ENCODE results near the gene TMEM161A.

The TMEM161A gene

GRCh38 chr19:19098084-19098702 is 40.1 kb downstream of the TMEM161A start:
- DNase-seq (ENCODE audit: low read depth in 2 of 2) = no peak

- DNase-seq (ENCODE audit: low read depth in 2 of 2) = no peak
Measured at GRCh38 chr19:19096641-19097627, 41.3 kb downstream of the TMEM161A start.

DNA sequence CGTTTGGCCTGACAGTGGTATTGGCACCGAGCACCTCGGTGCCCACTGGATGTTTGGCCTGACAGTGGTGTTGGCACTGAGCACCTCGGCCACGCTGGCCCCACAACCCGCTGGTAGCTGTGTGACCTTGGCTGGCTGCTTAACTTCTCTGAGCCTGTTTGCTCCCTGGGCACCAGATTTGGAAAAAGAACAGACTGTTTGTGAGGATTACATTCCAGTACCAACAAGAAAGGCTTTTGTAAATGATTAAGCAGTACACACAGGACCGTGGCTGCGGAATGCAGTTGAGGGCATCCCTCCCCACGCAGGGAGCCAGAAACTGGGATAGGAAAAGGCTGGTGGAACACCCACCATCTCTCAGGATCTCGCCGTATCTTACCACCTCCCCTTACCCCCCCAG is 42.6 kb downstream of the TMEM161A start:
- DNase-seq (ENCODE audit: low read depth in 2 of 2) = no peak

DNA sequence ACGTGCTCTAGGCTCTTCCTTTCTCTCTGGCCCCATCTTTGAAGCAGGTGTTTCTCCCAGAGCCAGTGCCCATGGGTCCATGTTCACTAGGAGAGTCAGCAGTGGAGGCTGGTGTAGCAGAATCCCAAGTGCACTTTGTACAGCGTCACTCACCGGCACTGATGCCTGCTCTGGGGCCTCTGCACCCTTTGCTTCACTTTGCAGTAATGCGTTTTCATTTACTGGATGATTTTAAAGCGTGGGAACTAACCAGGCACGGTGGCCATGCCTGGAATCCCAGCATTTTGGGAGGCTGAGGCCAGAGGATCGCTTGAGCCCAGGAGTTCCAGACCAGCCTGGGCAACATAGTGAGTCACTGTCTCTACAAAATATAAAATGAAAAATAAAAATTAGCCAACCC is 43.8 kb downstream of the TMEM161A start:
- DNase-seq (ENCODE audit: low read depth in 2 of 2) = no peak

- no peak for DNase-seq (ENCODE audit: low read depth in 2 of 2)
Measured at GRCh38 chr19:19087676-19088075, 50.6 kb downstream of the TMEM161A start.

- no peak for DNase-seq (ENCODE audit: low read depth in 2 of 2)
Measured at GRCh38 chr19:19083413-19084178, 54.7 kb downstream of the TMEM161A start.

- no peak for DNase-seq (ENCODE audit: low read depth in 2 of 2)
Measured at GRCh38 chr19:19081642-19082151, 56.6 kb downstream of the TMEM161A start.

GRCh38 chr19:19079571-19079970 is 58.7 kb downstream of the TMEM161A start:
- DNase-seq (ENCODE audit: low read depth in 2 of 2) = no peak

DNA sequence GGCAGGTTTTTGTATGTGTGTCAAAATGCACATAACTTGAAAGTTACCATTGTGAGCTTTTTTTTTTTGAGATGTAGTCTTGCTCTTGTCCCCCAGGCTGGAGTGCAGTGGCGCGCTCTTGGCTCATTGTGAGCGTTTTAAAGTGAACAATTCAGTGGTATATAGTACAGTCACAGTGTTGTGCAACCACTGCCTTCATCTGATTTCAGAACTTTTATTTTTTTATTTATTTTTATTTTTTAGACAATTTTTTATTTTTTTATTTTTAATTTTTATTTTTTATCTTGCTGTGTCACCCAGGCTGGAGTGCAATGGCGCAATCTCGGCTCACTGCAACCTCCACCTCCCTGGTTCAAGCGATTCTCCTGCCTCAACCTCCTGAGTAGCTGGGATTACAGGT is 59.5 kb downstream of the TMEM161A start:
- DNase-seq (ENCODE audit: low read depth in 2 of 2) = no peak

DNA sequence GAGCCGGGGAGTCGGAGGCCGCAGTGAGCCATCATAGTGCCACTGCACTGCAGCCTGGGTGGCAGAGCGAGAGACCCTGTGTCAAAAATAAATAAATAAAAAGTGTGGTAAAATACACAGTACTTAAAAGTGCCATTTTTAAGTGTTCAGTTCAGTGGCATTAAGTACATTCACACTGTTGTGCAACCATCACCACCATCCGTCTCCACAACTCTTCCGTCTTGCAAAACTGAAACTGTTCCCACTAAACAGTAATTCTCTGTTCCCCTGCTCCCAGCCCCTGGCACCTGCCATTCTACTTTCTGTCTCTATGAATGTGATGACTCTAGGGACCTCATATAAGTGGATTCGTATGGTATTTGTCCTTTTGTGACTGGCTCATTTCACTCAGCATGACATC is 61.2 kb downstream of the TMEM161A start:
- no peak for DNase-seq (ENCODE audit: low read depth in 2 of 2)

- DNase-seq (ENCODE audit: low read depth in 2 of 2) = no peak
Measured at GRCh38 chr19:19076476-19076875, 61.8 kb downstream of the TMEM161A start.

DNA sequence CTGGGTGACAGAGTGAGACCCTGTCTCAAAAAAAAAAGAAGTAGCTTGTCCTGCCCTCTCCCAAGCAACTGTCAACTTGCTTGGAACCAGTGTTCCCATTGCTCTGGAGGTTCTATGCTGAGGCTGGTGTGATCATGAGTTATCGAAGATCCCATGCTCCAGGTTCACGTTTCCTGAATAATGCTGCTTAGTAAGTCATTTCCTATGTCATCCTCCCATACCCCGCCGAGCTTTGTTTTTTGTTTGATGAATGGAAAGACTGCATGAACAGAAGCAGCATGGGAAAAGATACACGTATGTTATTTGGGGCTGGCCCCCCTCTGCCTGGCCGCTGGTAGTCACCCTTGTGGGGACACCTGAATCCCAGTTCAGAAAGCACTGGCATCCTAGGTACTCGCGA is 63.2 kb downstream of the TMEM161A start:
- DNase-seq (ENCODE audit: low read depth in 2 of 2) = no peak

DNA sequence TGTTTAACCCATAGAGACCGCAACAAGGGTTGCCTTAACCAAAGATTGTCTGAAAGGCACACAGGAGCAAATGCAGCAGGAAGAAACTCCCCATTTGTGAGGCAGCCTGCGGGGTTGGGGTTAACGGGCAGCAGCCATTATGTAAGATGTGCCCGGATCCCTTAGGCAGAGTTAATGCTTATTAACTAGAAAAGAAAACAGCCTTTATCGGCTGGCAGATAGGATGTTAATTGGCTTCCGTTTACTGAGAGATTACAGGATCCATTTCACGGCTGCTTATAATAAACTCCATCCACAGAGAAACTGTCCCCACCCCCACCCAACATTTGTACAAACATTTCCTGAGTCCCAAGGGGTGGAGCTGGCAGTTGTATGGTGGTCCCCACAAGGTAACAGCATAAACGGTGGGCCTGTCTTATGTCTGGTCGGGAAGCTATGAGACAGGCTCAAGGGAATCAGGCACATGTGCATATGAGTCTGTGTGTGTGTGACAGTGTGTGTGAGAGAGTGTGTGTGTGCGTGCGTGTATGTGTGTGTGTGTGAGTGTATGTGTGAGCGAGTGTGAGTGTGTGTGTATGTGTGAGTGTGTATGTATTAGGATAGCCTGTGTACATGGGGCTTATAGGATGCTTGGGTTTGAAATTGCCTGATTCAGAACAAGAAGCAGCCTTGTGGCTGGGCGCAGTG is 63.9 kb downstream of the TMEM161A start:
- DNase-seq (ENCODE audit: low read depth in 2 of 2) = no peak

DNA sequence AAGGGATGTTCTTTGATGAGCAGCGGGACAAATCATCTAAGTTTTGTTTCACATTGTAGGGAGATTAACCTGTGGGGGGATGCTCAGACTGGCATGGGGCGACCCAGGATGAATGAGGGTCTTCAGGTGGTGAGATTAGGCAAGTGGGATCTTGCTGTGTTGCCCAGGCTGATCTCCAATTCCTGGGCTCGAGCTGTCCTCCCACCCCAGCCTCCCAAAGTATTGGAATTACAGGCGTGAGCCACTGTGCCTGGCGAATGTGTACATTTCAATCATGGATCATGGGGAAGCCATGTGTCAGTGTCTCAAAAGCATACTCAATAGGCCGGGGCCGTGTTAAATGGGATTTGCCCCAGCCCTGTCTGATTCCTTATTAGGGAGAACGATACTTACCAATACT is 66.4 kb downstream of the TMEM161A start:
- no peak for DNase-seq (ENCODE audit: low read depth in 2 of 2)
